ENCODE results near the gene DLG2. TPM values are rescaled to one million over a fixed set of nuclear protein-coding genes. Genes with fewer than 3 reads are reported as not detected.

The DLG2 gene
- total RNA-seq, 3 donors from 2014 or later: 4.3 to 12.3 (median 6.9) TPM

- intact Hi-C loops (cut with DNase I; ENCODE audit: low total_unique reads): no loop called here
- Histone ChIP-seq H3K9me3 (no peaks in the 10 kb centered on the region), H3K27me3 (no peaks in the 10 kb centered on the region), H3K27ac (no peak overlapping the region), H3K36me3 (no peaks in the 10 kb centered on the region), H3K4me3 (no peak overlapping the region), H3K4me1 (no peaks in the 10 kb centered on the region)
- DNase-seq (ENCODE audit: low spot score in 2 of 2): no peak
- no peak for TF ChIP-seq CTCF (IDR thresholded peaks at IDR 0.05)
- no peak for TF ChIP-seq POLR2AphosphoS5 (IDR thresholded peaks at IDR 0.05)
- no peak for TF ChIP-seq POLR2A (IDR thresholded peaks at IDR 0.05)
These were observed 1811.4 kb downstream of the DLG2 start for GRCh38 chr11:83815736-83816135.

GRCh38 chr11:83813296-83813695 is 1813.8 kb downstream of the DLG2 start:
- intact Hi-C loops (cut with DNase I; ENCODE audit: low total_unique reads): no loop called here
- no peak overlapping the region for H3K27ac ChIP-seq
- DNase-seq (ENCODE audit: low spot score in 2 of 2): no peak

GRCh38 chr11:83809274-83809673 is 1817.9 kb downstream of the DLG2 start:
- H3K27me3 ChIP-seq: no peaks in the 10 kb centered on the region
- no peaks in the 10 kb centered on the region for H3K4me1 ChIP-seq
- H3K36me3 ChIP-seq: no peaks in the 10 kb centered on the region
- H3K4me3 ChIP-seq: no peak overlapping the region
- no peaks in the 10 kb centered on the region for H3K9me3 ChIP-seq
- intact Hi-C loops (cut with DNase I; ENCODE audit: low total_unique reads): no loop called here
- DNase-seq (ENCODE audit: low spot score in 2 of 2): no peak
- no peak for TF ChIP-seq POLR2A (IDR thresholded peaks at IDR 0.05)
- TF ChIP-seq CTCF (IDR thresholded peaks at IDR 0.05): no peak
- TF ChIP-seq POLR2AphosphoS5 (IDR thresholded peaks at IDR 0.05): no peak
- no peak overlapping the region for H3K27ac ChIP-seq

More at GRCh38 chr11:83813296-83813695, 1813.8 kb downstream of the DLG2 start:
- H3K36me3 ChIP-seq: no peaks in the 10 kb centered on the region
- TF ChIP-seq CTCF (IDR thresholded peaks at IDR 0.05): no peak
- TF ChIP-seq POLR2AphosphoS5 (IDR thresholded peaks at IDR 0.05): no peak
- no peak for TF ChIP-seq POLR2A (IDR thresholded peaks at IDR 0.05)
- H3K9me3 ChIP-seq: no peaks in the 10 kb centered on the region
- no peaks in the 10 kb centered on the region for H3K4me1 ChIP-seq
- no peaks in the 10 kb centered on the region for H3K27me3 ChIP-seq
- no peak overlapping the region for H3K4me3 ChIP-seq

GRCh38 chr11:83801799-83802198 is 1825.3 kb downstream of the DLG2 start:
- Histone ChIP-seq H3K27ac (no peak overlapping the region), H3K27me3 (no peaks in the 10 kb centered on the region), H3K36me3 (no peaks in the 10 kb centered on the region), H3K4me1 (no peaks in the 10 kb centered on the region), H3K4me3 (no peak overlapping the region), H3K9me3 (no peaks in the 10 kb centered on the region)
- intact Hi-C loops (cut with DNase I; ENCODE audit: low total_unique reads): no loop called here
- TF ChIP-seq POLR2AphosphoS5 (IDR thresholded peaks at IDR 0.05) (no peak), CTCF (IDR thresholded peaks at IDR 0.05) (no peak)
- no peak for DNase-seq (ENCODE audit: low spot score in 2 of 2)

GRCh38 chr11:83793310-83793709 is 1833.8 kb downstream of the DLG2 start:
- TF ChIP-seq POLR2A (IDR thresholded peaks at IDR 0.05) (no peak), CTCF (IDR thresholded peaks at IDR 0.05) (no peak), POLR2AphosphoS5 (IDR thresholded peaks at IDR 0.05) (no peak)
- no peaks in the 10 kb centered on the region for H3K27me3 ChIP-seq
- H3K27ac ChIP-seq: no peak overlapping the region
- H3K4me3 ChIP-seq: no peak overlapping the region
- no peaks in the 10 kb centered on the region for H3K4me1 ChIP-seq
- DNase-seq (ENCODE audit: low spot score in 2 of 2): no peak
- intact Hi-C loops (cut with DNase I; ENCODE audit: low total_unique reads): no loop called here
- H3K36me3 ChIP-seq: no peaks in the 10 kb centered on the region
- no peaks in the 10 kb centered on the region for H3K9me3 ChIP-seq
